H9 (cell line): ENCODE measurements around the gene LMBRD2. TPM values are rescaled to one million over a fixed set of nuclear protein-coding genes. Genes with fewer than 3 reads are reported as not detected.

Source experiments
- DNase-seq: peaks from one replicate; pipeline ENCODE4 v3.0.0-alpha.2; 2017
- H2AFZ ChIP-seq: one replicate; pipeline ENCODE4 v1.6.1; 2013; ENCODE audit warnings: mild to moderate bottlenecking, low read length, control low read depth, moderate library complexity
- H2AK5ac ChIP-seq: 2 replicates; pipeline ENCODE4 v1.6.1; 2013; ENCODE audit warnings: low read length, control low read depth, mixed read lengths; ENCODE audit not compliant: insufficient read length
- H2BK120ac ChIP-seq: one replicate; pipeline ENCODE4 v1.6.1; 2013; ENCODE audit warnings: low read depth, mild to moderate bottlenecking, low read length, control low read depth, inconsistent platforms; ENCODE audit not compliant: poor library complexity, severe bottlenecking
- H2BK12ac ChIP-seq: 2 replicates; pipeline ENCODE4 v1.6.1; 2013; ENCODE audit warnings: low read length, control low read depth, mixed read lengths, low read depth; ENCODE audit not compliant: insufficient read length
- H2BK15ac ChIP-seq: 2 replicates; pipeline ENCODE4 v1.6.1; 2013; ENCODE audit warnings: low read depth, low read length, control low read depth
- H2BK20ac ChIP-seq: one replicate; pipeline ENCODE4 v1.6.1; 2013; ENCODE audit warnings: low read depth, mild to moderate bottlenecking, low read length, control low read depth, inconsistent platforms; ENCODE audit not compliant: poor library complexity, severe bottlenecking
- H2BK5ac ChIP-seq: 2 replicates; pipeline ENCODE4 v1.6.1; 2013; ENCODE audit warnings: low read length, control low read depth, mixed read lengths; ENCODE audit not compliant: insufficient read length
- H3K14ac ChIP-seq: 2 replicates; pipeline ENCODE4 v1.6.1; 2013; ENCODE audit warnings: low read length, control low read depth; ENCODE audit not compliant: insufficient read depth
- H3K18ac ChIP-seq: 2 replicates; pipeline ENCODE4 v1.6.1; 2013; ENCODE audit warnings: low read depth, mild to moderate bottlenecking, mixed read lengths, low read length, control low read depth; ENCODE audit not compliant: insufficient read length
- H3K23ac ChIP-seq: 2 replicates; pipeline ENCODE4 v1.6.1; 2013; ENCODE audit warnings: low read length, control low read depth, mixed read lengths, low read depth; ENCODE audit not compliant: insufficient read length
- H3K23me2 ChIP-seq: 2 replicates; pipeline ENCODE4 v1.6.1; 2013; ENCODE audit warnings: low read depth, mild to moderate bottlenecking, mixed read lengths, low read length, control low read depth; ENCODE audit not compliant: insufficient read length, poor library complexity, severe bottlenecking
- H3K27ac ChIP-seq: 2 replicates; pipeline ENCODE4 v1.5.1; 2013; ENCODE audit warnings: low read length, control low read depth, mixed read lengths, low read depth; ENCODE audit not compliant: insufficient read length
- H3K27me3 ChIP-seq: 2 replicates; pipeline ENCODE4 v1.6.1; 2013; ENCODE audit warnings: low read length, control low read depth, inconsistent platforms; ENCODE audit not compliant: insufficient read depth
- H3K4ac ChIP-seq: 2 replicates; pipeline ENCODE4 v1.6.1; 2013; ENCODE audit warnings: low read depth, mild to moderate bottlenecking, control low read depth, inconsistent platforms, low read length, moderate library complexity
- H3K4me1 ChIP-seq: 2 replicates; pipeline ENCODE4 v1.6.1; 2013; ENCODE audit warnings: low read length, control low read depth, inconsistent platforms; ENCODE audit not compliant: insufficient read depth
- H3K4me2 ChIP-seq: 2 replicates; pipeline ENCODE4 v1.6.1; 2013; ENCODE audit warnings: low read length, control low read depth, mixed read lengths; ENCODE audit not compliant: insufficient read length, insufficient read depth
- H3K56ac ChIP-seq: 2 replicates; pipeline ENCODE4 v1.6.1; 2013; ENCODE audit warnings: low read depth, mild to moderate bottlenecking, mixed read lengths, low read length, control low read depth; ENCODE audit not compliant: insufficient read length
- H3K79me1 ChIP-seq: 2 replicates; pipeline ENCODE4 v1.6.1; 2013; ENCODE audit warnings: low read depth, mild to moderate bottlenecking, moderate library complexity, low read length, control low read depth, inconsistent platforms; ENCODE audit not compliant: insufficient read depth, poor library complexity, severe bottlenecking
- H3K79me2 ChIP-seq: 2 replicates; pipeline ENCODE4 v1.6.1; 2013; ENCODE audit warnings: low read length, control low read depth, inconsistent platforms; ENCODE audit not compliant: insufficient read depth
- H3K9ac ChIP-seq: 2 replicates; pipeline ENCODE4 v1.6.1; 2013; ENCODE audit warnings: low read length, control low read depth, mixed read lengths; ENCODE audit not compliant: insufficient read length; ENCODE audit errors: extremely low read depth
- H3K9me3 ChIP-seq: one replicate; pipeline ENCODE4 v1.6.1; 2013; ENCODE audit warnings: low read depth, low read length, inconsistent platforms; ENCODE audit not compliant: control insufficient read depth
- H3T11ph ChIP-seq: one replicate; pipeline ENCODE4 v1.6.1; 2013; ENCODE audit warnings: mild to moderate bottlenecking, low read length, control low read depth, inconsistent platforms
- H4K20me1 ChIP-seq: one replicate; pipeline ENCODE4 v1.6.1; 2013; ENCODE audit not compliant: control insufficient read depth, insufficient read length, insufficient read depth
- H4K5ac ChIP-seq: 2 replicates; pipeline ENCODE4 v1.6.1; 2013; ENCODE audit warnings: low read depth, mild to moderate bottlenecking, mixed read lengths, low read length, control low read depth; ENCODE audit not compliant: insufficient read length
- H4K8ac ChIP-seq: replicated peaks from 2 replicates; pipeline ENCODE4 v1.6.1; 2013; ENCODE audit warnings: low read length, control low read depth, mixed read lengths, low read depth; ENCODE audit not compliant: insufficient read length
- H4K91ac ChIP-seq: 2 replicates; pipeline ENCODE4 v1.6.1; 2013; ENCODE audit warnings: low read depth, mild to moderate bottlenecking, moderate library complexity, mixed read lengths, low read length, control low read depth; ENCODE audit not compliant: insufficient read length
- H3K27ac Mint-ChIP-seq, 3 experiments: 2 replicates in 2 of 3; 3 replicates in 1 of 3; pipeline ENCODE4 v1.8.0; 2020 to 2021; ENCODE audit warnings: mixed read lengths in 3 of 3, mild to moderate bottlenecking in 1 of 3, moderate library complexity in 1 of 3
- H3K27me3 Mint-ChIP-seq: 2 replicates; pipeline ENCODE4 v1.8.0; 2021; ENCODE audit warnings: low read depth, mild to moderate bottlenecking, moderate library complexity, mixed read lengths
- H3K36me3 Mint-ChIP-seq, 3 experiments: 2 replicates in 2 of 3; 3 replicates in 1 of 3; pipeline ENCODE4 v1.8.0; 2020 to 2021; ENCODE audit warnings: low read depth in 3 of 3, mixed read lengths in 3 of 3; ENCODE audit not compliant: insufficient read depth in 1 of 3
- H3K4me1 Mint-ChIP-seq, 2 experiments: 2 replicates each; pipeline ENCODE4 v1.8.0; 2020; ENCODE audit warnings: mixed read lengths in 2 of 2
- H3K4me3 Mint-ChIP-seq, 2 experiments: 2 replicates in 1 of 2; 3 replicates in 1 of 2; pipeline ENCODE4 v1.8.0; 2020 to 2021; ENCODE audit warnings: mild to moderate bottlenecking in 2 of 2, mixed read lengths in 2 of 2, moderate library complexity in 1 of 2
- H3K9me3 Mint-ChIP-seq, 2 experiments: 2 replicates in 1 of 2; 3 replicates in 1 of 2; pipeline ENCODE4 v1.8.0; 2020; ENCODE audit warnings: mild to moderate bottlenecking in 2 of 2, mixed read lengths in 2 of 2, moderate library complexity in 1 of 2
- WGBS: extraction: QIAGEN DNeasy Blood & Tissue Kit; methylation state at CpG from one replicate; pipeline ENCODE4 v1.1.7; 2013; ENCODE audit warnings: missing lambda C conversion rate, low lambda C conversion rate, mixed read lengths; ENCODE audit not compliant: insufficient read length; ENCODE audit errors: extremely low coverage; 5-methylcytosine and 5-hydroxymethylcytosine counted together
- total RNA-seq: library from RNA; stranded (reverse); gene quantifications from 2 replicates; pipeline ENCODE4 v1.2.1, GENCODE V29; 2021
- TF ChIP-seq, protein P1 (sequence below): fragments of 200-600 bp; sonication (generic); conservative IDR thresholded peaks from 3 replicates; pipeline ENCODE4 v1.8.0; 2021; ENCODE audit warnings: antibody characterized with exemption, mild to moderate bottlenecking

The LMBRD2 gene
- total RNA-seq, 1 experiment from 2014 or later, result 5.3 TPM

DNA sequence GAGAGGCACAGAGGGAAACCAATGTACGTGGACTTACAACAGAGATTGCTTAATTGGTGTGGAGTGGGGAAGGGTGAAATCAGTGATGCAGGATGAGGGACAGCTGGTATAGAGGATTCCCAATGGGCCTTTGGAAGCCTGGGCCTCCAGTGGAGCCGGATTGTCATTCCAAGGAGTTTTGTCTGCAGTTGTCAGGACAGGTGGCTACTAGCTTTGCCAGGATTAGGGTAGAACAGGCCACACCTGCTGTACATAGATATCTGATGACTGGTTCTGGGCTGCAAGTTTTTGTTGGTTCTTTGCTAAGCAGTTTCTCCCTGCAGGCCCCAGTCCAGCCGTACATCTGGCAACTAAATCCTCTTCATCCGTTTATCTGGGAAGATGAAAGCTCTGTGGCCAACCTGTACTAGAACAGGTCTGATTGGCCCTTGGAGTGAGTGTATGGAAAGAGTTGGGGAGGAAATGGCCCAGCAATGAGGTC is 4.5 kb upstream of the LMBRD2 start:
- Histone ChIP-seq H3K4ac (no peak overlapping the region), H3K56ac (no peak overlapping the region), H3T11ph (no peak overlapping the region), H2BK5ac (no peak overlapping the region), H2BK12ac (no peak overlapping the region), H3K9me3 (no peaks in the 10 kb centered on the region), H2AK5ac (no peak overlapping the region), H3K23ac (no peak overlapping the region), H4K5ac (no peak overlapping the region), H2BK120ac (no peak overlapping the region), H3K79me2 (peaks cover 6% of the 10 kb centered on the region; the same call in 1 of the 2 replicates), H4K8ac (no peak overlapping the region), H3K27ac (no peak overlapping the region), H4K91ac (no peak overlapping the region), H2BK15ac (no peak overlapping the region), H3K9ac (no peak overlapping the region), H3K4me1 (no peaks in the 10 kb centered on the region), H3K4me2 (no peak overlapping the region), H3K14ac (no peak overlapping the region), H3K18ac (no peak overlapping the region), H3K27me3 (no peaks in the 10 kb centered on the region), H2BK20ac (no peak overlapping the region), H4K20me1 (no peaks in the 10 kb centered on the region), H3K79me1 (peaks cover 18% of the 10 kb centered on the region), H2AFZ (no peak overlapping the region), H3K23me2 (peaks cover 8% of the 10 kb centered on the region)
- H3K27ac Mint-ChIP-seq, result peak overlapping the region in 2 of 3 experiments; percentile 24 to 56; a peak in 3 of 7 replicates
- H3K9me3 Mint-ChIP-seq, result 0 out of 5 replicates have a peak, but pooled peaks cover 0 to 3% of the 10 kb centered on the region in 2 experiments
- H3K4me1 Mint-ChIP-seq, result peaks cover 14 to 24% of the 10 kb centered on the region in 2 experiments
- WGBS, result no CpG with 5 or more reads among the region's 4 CpGs
- TF ChIP-seq, protein P1, sequence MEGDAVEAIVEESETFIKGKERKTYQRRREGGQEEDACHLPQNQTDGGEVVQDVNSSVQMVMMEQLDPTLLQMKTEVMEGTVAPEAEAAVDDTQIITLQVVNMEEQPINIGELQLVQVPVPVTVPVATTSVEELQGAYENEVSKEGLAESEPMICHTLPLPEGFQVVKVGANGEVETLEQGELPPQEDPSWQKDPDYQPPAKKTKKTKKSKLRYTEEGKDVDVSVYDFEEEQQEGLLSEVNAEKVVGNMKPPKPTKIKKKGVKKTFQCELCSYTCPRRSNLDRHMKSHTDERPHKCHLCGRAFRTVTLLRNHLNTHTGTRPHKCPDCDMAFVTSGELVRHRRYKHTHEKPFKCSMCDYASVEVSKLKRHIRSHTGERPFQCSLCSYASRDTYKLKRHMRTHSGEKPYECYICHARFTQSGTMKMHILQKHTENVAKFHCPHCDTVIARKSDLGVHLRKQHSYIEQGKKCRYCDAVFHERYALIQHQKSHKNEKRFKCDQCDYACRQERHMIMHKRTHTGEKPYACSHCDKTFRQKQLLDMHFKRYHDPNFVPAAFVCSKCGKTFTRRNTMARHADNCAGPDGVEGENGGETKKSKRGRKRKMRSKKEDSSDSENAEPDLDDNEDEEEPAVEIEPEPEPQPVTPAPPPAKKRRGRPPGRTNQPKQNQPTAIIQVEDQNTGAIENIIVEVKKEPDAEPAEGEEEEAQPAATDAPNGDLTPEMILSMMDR, result no peak
- H3K27me3 Mint-ChIP-seq, result no peaks in the 10 kb centered on the region
- H3K4me3 Mint-ChIP-seq, result no peak overlapping the region
- DNase-seq, result no peak
- peaks cover 32 to 70% (median 59%) of the 10 kb centered on the region in 3 experiments; a peak in 6 of 7 replicates for H3K36me3 Mint-ChIP-seq
